WI38 (cell line): ENCODE data around the gene IGSF9B.
"Not testable (repeated sequence)": the region's sequence is repeated elsewhere in the genome, so short reads cannot be mapped to it uniquely, and the experiment has no call there.

Experiments used
- H3K4me3 ChIP-seq: 2 replicates; pipeline ENCODE4 v1.5.1; 2011; ENCODE audit warnings: low read depth, mild to moderate bottlenecking, control low read depth, low read length
- CTCF ChIP-seq: IDR thresholded peaks from 2 replicates; pipeline ENCODE4 v1.5.1; 2012; ENCODE audit warnings: low read depth, mild to moderate bottlenecking, control low read depth, low read length

Gene IGSF9B

DNA sequence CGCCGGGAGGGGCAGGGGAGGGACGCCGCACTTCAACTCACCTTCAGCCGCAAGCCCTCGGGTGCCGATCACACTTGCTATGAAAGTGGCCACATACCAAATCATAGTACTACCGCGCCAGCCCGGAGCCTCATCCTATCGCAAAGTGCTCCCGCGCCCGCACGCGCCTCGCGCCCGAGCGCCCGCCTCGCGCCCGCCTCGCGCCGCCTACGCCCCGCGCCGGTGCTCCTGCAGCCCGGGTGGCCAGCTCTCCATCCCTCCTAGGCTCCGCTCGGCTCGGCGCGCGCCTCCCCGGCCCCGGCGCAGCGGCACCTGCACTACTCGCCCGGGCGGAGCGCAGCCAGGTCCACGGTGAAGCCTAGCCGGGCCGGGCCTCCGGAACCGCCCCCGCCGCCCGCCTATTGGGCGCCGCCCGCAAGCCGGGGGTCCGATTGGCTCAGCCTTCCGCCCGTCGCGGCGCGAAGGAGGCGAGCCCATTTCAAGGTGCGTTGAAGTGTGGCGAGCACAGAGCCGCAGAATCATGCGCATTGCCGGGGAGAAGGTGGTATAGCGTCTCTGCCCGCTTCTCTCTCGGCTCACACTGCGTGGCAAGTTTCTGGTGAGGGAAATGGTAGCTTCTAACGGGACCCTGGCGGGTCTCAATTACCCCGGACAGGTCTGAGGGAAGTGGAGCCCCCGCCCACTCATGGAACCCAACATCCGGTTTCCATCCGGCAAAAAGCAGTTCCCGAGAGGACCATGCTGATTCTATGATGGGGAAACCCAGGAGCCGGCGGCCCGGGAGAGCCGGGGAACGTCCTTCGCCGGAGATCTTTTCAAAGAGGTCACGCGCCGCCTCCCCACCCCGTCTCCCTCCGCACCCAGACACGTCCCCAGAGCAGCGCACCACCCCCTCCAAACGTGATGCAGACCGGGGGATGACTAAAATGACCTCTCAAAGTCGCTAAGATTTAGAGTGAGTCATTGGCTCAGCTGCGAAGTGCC, at the start of gene IGSF9B:
TSS of gene IGSF9B (minus strand) at position 319 of the 984 bp plus-strand sequence. CDS start at position 105, 214 bp downstream.
- no peak for TF ChIP-seq CTCF
- peak within 1 kb of the TSS; percentile 38 for H3K4me3 ChIP-seq

DNA sequence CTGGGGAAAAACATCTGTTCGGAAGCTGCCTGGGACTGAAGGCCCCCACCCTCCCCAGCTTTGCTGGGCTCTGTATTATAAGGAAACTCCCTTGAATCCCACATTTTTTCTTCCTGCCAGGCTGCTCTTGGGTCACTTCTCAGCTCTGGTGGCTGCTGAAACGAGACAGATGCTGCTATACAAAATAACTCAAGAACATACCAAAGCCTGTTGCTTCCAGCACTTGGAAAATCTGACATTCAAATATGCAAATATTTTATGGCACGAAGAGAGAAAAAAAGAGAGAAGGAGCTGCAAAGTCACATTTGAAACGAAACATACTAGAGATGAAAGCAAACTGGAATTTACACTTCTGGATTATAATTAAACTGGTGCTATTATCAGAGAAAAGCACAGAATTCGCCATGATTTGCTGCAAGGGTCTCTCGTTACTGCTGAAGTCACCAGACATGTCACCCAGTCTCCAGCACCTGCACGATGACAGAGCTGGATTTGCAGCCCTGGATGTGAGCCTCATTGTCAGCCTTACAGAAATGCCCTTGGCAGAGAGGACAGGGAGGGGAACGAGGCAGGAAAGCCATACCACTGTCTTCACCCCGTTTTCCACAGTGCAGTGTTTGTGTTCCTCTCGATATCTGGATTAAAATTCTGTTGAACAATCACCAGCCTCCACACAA, 47.9 kb upstream of the IGSF9B start:
- TF ChIP-seq CTCF, result no peak
- no peak overlapping the region for H3K4me3 ChIP-seq

DNA sequence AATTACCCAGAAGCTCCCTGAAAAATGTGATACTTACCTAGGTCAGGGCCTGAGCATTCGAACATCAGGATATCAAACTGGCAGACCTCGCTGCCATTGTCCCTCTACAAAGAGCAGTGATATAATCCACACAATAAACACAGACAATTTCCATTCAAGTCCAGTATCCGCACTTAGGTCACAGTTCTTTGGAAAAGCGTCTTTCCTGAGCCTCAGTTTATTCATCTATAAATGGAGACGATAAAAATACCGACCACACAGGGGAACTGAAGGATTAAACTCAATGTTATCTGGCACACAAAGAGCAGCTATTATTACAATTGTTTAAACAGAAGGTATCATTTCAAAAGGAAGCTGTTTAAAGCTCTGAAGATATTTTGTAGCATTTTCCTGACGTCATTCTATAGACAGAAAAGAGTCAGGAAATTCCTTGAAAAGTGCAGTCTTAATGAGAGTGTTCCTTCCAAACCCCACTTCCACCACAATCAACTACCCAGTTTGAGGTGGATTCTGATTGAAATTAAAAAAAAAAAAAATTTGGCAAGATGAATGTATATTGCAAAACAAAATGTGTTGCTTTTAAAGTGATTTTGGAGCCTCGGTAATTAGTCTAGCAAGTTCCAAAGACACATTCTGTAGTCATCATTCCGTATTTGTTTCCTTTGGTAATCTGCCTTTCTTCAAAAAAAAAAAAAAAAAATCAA, 47.2 kb upstream of the IGSF9B start:
- no peak overlapping the region for H3K4me3 ChIP-seq
- TF ChIP-seq CTCF, result no peak

DNA sequence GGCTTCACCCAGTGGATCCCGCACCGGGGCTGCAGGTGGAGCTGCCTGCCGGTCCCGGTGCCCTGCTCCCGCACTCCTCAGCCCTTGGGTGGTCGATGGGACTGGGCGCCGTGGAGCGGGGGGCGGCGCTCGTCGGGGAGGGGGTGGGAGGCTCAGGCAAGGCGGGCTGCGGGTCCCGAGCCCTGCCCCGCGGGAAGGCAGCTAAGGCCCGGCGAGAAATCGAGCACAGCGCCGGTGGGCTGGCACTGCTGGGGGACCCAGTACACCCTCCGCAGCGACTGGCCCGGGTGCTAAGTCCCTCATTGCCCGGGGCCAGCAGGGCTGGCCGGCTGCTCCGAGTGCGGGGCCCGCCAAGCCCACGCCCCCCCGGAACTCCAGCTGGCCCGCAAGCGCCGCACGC, 46.1 kb upstream of the IGSF9B start:
- not testable (repeated sequence) for H3K4me3 ChIP-seq

DNA sequence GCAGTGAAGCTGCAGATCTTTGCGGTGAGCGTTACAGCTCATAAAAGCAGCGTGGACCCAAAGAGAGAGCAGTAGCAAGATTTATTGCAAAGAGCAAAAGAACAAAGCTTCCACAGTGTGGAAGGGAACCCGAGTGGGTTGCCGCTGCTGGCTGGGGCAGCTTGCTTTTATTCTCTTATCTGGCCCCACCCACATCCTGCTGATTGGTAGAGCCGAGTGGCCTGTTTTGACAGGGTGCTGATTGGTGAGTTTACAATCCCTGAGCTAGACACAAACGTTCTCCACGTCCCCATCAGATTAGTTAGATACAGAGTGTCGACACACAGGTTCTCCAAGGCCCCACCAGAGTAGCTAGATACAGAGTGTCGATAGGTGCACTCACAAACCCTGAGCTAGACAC, 45.6 kb upstream of the IGSF9B start:
- not testable (repeated sequence) for H3K4me3 ChIP-seq

DNA sequence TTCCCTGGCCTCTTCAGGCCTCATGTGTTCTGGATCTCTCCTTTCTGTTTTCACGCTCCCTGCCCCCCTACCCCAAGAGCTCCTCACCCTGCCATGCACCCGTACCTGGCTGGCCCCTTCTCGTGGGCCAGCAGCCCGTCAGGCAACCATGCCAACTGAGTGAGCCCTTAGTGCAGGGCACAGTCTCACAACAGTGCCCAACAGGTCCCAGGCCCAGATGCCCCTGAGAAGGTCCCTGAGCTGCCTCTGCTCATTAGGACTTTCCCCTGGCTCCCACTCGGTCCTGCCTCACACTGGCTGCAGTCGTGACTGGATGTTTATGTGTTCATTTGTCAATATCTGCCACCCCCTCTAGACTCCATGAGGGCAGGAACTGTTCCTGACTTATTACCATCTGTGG, 44.8 kb upstream of the IGSF9B start:
- no peak for TF ChIP-seq CTCF
- H3K4me3 ChIP-seq, result no peak overlapping the region

DNA sequence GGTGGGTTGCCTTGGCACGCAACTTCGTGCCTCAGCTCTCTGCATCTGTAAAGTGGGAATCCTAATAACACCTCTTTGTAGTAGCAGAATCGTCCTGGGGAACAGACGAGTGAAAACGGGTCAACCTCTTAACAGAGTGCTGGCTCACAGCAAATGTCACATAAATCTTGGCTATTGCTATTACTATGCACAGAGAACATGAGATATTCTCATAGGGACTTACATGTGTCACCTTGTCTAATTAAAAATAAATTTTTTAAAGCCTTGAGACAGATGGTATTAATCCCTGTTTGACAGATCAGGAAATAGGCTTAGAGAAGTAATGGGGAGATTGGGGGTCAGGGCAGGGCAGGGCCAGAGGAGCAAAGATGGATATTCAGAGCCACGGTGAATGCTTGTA, 44.3 kb upstream of the IGSF9B start:
- no peak overlapping the region for H3K4me3 ChIP-seq
- no peak for TF ChIP-seq CTCF

GRCh38 chr11:133999355-133999754, 42.6 kb upstream of the IGSF9B start:
- H3K4me3 ChIP-seq, result no peak overlapping the region
- TF ChIP-seq CTCF, result no peak
